Measurements from ENCODE around the gene OR56A3. TPM values are rescaled to one million over a fixed set of nuclear protein-coding genes. Genes with fewer than 3 reads are reported as not detected.

Gene OR56A3
- total and polyA plus RNA-seq, 10 of the 15 experiments (the other 5 are each of a cell fraction or from before 2014, with no cell fraction given): not detected

DNA sequence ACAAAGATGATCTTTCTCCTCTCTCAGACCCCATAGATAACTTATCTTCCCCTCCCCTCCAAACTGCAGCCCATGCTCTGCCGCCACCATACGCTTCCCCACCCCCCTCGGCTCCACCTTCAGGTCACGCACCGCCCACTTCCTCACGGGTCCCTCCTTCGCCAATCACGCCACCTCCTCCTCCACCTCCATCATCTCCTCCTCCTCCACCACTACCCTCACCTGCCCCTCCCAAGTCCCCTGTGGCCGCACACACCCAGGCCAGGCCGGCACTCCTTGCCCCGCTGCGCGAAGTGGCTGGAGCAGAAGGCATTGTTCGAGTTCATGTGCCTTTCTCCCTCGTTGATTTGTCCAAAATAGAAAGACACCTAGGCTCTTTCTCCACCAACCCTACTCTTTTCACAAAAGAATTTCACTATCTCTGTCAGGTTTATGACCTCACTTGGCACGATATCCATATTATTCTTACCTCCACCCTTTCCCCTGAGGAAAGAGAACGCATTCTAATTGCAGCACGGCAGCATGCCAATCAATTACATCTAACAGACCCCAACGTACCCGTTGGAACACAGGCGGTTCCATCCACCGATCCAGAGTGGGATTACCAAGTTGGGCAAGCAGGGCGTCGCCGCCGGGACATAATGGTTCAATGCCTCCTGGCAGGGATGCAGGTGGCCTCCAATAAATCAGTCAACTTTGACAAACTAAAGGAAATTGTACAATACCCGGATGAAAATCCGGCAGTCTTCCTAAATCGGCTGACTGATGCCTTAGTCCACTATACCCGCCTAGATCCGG is 12.3 kb upstream of the OR56A3 start:
- Histone ChIP-seq H3K9me3 (replicated peaks; ENCODE audit: control insufficient read depth, insufficient read depth, low read length) (no peaks in the 10 kb centered on the region; the same call in 2 of the 3 replicates), H4K20me1 (ENCODE audit: control insufficient read depth, insufficient read depth) (no peaks in the 10 kb centered on the region), H3K27me3 (replicated peaks in 1 of 2; ENCODE audit: control insufficient read depth in 2 of 2, insufficient read depth in 2 of 2, low read length in 1 of 2) (no peaks in the 10 kb centered on the region), H3K4me2 (ENCODE audit: control insufficient read depth, insufficient read depth) (no peak overlapping the region), H3K4me1 (ENCODE audit: control insufficient read depth, insufficient read depth, low read length) (no peaks in the 10 kb centered on the region), H3K4me3 (no peak overlapping the region), H2AFZ (ENCODE audit: control insufficient read depth, low read depth, low read length) (no peak overlapping the region), H3K79me2 (ENCODE audit: control insufficient read depth, insufficient read depth, low read length) (no peaks in the 10 kb centered on the region), H3K9ac (ENCODE audit: control insufficient read depth, insufficient read depth, low read length) (no peak overlapping the region), H3K36me3 (ENCODE audit: control insufficient read depth in 2 of 2, insufficient read depth in 2 of 2, low read length in 1 of 2) (no peaks in the 10 kb centered on the region), H3K27ac (ENCODE audit: control insufficient read depth, insufficient read depth) (no peak overlapping the region)
- in situ Hi-C loops (cut with MboI): no loop called here
- ATAC-seq: no peak
- BruUV-seq (replicated peaks): no TSS peak
- 66% methylated on average over 30 of the region's 31 CpGs for WGBS (ENCODE audit: insufficient coverage, insufficient replicate concordance, low lambda C conversion rate, missing lambda C conversion rate)
- CTCF ChIA-PET: no interaction called here
- no peak for FAIRE-seq
- TF ChIP-seq ETV6 (conservative IDR thresholded peaks at IDR 0.05 in 1 of 2, IDR thresholded peaks at IDR 0.05 in 1 of 2; ENCODE audit: borderline replicate concordance in 1 of 2, low read depth in 1 of 2): no peak
- TF ChIP-seq FOXK2 (IDR thresholded peaks at IDR 0.05): no peak
- no peak for TF ChIP-seq TCF7 (IDR thresholded peaks at IDR 0.05; ENCODE audit: borderline replicate concordance)
- TF ChIP-seq E2F4 (IDR thresholded peaks at IDR 0.05; ENCODE audit: low read depth, low read length): no peak
- TF ChIP-seq PAX5 (IDR thresholded peaks at IDR 0.05; ENCODE audit: borderline replicate concordance, low read depth, low read length): no peak
- no peak for TF ChIP-seq SIN3A (IDR thresholded peaks at IDR 0.05; ENCODE audit: low read depth, low read length)
- TF ChIP-seq, protein P1, sequence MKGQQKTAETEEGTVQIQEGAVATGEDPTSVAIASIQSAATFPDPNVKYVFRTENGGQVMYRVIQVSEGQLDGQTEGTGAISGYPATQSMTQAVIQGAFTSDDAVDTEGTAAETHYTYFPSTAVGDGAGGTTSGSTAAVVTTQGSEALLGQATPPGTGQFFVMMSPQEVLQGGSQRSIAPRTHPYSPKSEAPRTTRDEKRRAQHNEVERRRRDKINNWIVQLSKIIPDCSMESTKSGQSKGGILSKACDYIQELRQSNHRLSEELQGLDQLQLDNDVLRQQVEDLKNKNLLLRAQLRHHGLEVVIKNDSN (IDR thresholded peaks at IDR 0.05; ENCODE audit: borderline replicate concordance, extremely low read length, insufficient read depth, low read depth, low read length): no peak
- no peak for TF ChIP-seq CREB1 (IDR thresholded peaks at IDR 0.05; ENCODE audit: low read depth)
- TF ChIP-seq NR2C1 (IDR thresholded peaks at IDR 0.05): no peak
- no peak for TF ChIP-seq RAD51 (IDR thresholded peaks at IDR 0.05)
- TF ChIP-seq ZNF592 (IDR thresholded peaks at IDR 0.05): no peak
- TF ChIP-seq, protein P2, sequence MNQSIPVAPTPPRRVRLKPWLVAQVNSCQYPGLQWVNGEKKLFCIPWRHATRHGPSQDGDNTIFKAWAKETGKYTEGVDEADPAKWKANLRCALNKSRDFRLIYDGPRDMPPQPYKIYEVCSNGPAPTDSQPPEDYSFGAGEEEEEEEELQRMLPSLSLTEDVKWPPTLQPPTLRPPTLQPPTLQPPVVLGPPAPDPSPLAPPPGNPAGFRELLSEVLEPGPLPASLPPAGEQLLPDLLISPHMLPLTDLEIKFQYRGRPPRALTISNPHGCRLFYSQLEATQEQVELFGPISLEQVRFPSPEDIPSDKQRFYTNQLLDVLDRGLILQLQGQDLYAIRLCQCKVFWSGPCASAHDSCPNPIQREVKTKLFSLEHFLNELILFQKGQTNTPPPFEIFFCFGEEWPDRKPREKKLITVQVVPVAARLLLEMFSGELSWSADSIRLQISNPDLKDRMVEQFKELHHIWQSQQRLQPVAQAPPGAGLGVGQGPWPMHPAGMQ (IDR thresholded peaks at IDR 0.05; ENCODE audit: borderline replicate concordance): no peak
- RAD21 ChIA-PET (ENCODE audit: unreplicated experiment): no interaction called here
- SMC1A ChIA-PET (ENCODE audit: uncharacterized antibody, unreplicated experiment): no interaction called here
- DNase-seq (ENCODE audit: low read depth, low spot score): no peak
- intact Hi-C loops (cut with micrococcal nuclease; ENCODE audit: unreplicated experiment): no loop called here
- POLR2A ChIA-PET: no interaction called here

Data from GM12878 (cell line).